A172 (cell line): ENCODE results near the gene YARS1. TPM values are rescaled to one million over a fixed set of nuclear protein-coding genes. Genes with fewer than 3 reads are reported as not detected.
A peak's percentile ranks its signal among the peaks of the same experiment; 100 is the strongest.

Source experiments
- DNase-seq: peaks from one replicate; pipeline ENCODE4 v3.0.0-alpha.2; 2015; ENCODE audit warnings: low spot score
- total RNA-seq: library from RNA; depleted of rRNA; stranded (reverse); fragments of >200 nt; shearing (Covaris generic); gene quantifications from 2 replicates; pipeline ENCODE4 v1.2.3, GENCODE V29; 2014

The YARS1 gene
- total RNA-seq, 1 experiment from 2014 or later, result 79.1 TPM

DNA sequence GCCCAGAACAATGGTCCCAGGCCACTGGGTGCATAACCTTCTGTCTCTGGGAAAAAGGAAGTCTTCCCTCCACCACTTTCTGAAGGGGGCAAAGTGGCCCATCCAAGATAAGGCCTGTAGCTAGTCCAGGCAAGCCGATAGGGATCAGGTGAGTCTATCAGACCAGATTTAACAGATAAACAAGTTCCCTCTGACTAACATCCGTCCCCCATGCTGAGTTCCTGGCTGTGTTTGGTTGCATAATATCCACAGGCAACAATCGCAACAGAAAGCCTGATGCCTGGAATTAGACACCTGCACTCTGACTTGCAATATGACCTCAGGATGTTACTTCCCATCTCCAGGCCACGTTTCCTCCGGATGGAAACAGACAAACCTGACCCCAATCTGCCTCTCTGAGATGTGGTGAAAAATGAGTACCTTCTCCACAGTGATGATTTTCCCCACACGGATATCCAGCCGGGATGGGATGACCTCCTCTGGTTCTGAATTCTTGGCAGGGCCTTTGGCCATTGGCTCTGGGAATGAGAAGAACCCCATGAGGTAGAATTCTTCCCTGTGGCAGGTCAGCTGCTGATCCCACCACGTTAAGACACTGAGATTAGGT is 36.4 kb downstream of the YARS1 start:
- DNase-seq, result peak; percentile 77

DNA sequence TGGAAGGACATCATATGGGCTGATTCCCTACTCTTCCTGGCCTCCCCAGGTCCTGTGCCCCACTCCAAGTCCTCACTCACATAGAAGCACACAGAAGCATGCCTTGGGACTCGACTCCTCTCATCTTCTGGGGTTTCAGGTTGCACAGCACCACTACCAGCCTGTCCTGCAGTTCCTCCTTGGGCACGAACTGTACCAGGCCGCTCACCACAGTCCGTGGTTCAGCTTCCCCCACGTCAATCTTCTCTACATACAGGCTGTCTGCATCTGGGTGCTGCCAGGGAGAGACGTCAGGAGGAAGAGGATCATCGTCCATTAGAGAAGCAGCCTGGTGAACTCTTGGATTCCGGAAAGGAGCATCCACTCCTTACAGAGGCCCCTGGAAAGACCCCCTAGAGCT is 37.2 kb downstream of the YARS1 start:
- no peak for DNase-seq

DNA sequence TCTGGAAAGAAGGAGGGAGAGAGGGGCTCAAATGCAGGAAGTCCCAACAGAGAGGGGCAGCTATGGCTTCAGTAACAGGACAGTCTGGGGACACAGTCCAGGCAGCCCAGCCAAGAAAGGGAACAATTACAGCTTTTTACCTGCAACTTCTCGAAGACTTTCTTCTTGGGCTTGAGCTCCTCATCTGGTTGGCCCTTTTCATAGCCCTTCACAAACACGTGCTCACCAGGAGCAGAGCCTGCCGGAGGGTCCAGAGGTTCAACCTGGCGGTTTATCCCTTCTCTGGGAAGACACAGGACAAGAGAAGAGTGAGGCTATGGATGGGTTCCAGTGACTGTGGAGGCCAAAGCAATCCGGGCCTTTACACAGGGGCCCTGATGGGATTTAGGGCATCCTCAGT is 37.9 kb downstream of the YARS1 start:
- no peak for DNase-seq

DNA sequence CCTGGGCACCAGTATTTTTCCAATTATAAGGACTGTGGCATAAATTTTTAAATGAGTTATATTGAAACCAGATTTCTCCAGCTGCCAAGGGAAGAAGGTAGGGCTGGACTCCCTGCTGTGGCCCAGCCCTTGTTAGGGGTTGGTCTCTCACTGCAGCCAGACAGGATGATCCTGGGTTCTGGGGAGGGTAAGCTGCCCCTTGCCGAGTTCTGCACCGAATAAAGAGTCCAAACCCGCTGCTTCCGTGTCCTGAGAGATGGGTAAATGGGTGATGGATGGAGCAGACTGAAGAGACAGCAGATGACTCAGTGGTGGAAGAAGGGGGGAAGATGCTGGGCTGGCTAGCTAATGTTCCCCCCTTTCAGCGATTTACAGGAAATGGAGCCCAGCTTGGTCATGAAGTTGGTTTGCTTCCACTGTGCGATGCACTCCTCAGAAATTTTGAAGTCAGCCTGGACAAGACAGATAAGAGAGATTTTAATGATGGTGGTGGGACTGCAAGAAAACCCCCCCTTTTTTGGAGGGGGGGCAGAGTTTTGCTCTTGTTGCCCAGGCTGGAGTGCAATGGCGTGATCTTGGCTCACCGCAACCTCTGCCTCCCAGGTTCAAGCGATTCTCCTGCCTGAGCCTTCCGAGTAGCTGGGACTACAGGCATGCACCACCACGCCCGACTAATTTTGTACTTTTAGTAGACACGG is 41.4 kb downstream of the YARS1 start:
- peak; percentile 81 for DNase-seq

DNA sequence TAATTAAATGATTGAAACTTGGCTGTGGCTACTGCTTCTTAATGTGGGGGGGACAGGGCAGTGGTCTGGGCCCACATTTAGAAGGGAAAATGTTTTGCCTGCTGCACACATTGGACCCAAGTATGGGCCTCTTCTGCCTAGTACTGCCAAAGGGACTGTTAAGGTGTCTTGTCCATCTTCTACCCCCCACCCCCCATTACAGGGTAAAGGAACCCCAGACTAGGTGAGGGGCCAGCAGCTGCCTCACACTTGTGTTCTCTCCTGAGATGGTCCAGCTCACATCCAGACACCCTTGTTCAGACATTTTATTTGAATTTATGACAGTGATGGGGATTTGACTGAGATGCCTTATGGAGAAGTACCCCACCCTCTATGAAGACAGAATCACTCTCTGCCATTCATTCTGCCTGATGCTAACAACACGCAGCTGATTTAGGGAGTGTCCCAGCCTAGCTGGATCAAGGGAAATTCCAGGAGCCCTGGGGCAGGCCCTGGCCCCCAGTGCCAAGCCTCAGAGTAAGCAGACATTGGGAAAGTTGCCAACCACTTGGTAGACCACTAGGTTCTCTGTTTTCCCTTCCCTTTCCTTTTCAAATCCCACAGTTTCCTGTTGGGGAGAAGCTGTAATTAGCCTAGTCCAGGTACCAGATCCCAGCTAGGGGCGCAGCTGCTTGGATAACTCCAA is 42.1 kb downstream of the YARS1 start:
- peak; percentile 93 for DNase-seq

DNA sequence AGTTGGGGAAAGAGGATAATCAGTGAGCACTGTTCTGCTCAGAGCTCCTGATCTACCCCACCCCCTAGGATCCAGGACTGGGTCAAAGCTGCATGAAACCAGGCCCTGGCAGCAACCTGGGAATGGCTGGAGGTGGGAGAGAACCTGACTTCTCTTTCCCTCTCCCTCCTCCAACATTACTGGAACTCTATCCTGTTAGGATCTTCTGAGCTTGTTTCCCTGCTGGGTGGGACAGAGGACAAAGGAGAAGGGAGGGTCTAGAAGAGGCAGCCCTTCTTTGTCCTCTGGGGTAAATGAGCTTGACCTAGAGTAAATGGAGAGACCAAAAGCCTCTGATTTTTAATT is 42.7 kb downstream of the YARS1 start:
- no peak for DNase-seq

DNA sequence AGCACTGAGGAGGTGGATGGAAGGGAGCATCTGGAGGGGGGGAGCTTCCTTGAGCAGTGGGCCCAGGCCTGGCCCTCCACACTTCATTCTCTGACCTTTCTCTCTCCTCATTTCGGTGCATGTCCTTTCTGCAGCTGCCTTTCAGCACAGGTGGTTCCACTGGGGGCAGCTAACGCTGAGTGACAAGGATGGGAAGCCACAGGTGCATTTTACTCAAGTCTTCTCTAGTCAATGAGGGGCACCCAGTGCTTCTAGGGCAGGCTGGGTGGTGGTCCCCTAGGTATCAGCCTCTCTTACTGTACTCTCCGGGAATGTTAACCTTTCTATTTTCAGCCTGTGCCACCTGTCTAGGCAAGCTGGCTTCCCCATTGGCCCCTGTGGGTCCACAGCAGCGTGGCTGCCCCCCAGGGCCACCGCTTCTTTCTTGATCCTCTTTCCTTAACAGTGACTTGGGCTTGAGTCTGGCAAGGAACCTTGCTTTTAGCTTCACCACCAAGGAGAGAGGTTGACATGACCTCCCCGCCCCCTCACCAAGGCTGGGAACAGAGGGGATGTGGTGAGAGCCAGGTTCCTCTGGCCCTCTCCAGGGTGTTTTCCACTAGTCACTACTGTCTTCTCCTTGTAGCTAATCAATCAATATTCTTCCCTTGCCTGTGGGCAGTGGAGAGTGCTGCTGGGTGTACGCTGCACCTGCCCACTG is 43.2 kb downstream of the YARS1 start:
- no peak for DNase-seq

DNA sequence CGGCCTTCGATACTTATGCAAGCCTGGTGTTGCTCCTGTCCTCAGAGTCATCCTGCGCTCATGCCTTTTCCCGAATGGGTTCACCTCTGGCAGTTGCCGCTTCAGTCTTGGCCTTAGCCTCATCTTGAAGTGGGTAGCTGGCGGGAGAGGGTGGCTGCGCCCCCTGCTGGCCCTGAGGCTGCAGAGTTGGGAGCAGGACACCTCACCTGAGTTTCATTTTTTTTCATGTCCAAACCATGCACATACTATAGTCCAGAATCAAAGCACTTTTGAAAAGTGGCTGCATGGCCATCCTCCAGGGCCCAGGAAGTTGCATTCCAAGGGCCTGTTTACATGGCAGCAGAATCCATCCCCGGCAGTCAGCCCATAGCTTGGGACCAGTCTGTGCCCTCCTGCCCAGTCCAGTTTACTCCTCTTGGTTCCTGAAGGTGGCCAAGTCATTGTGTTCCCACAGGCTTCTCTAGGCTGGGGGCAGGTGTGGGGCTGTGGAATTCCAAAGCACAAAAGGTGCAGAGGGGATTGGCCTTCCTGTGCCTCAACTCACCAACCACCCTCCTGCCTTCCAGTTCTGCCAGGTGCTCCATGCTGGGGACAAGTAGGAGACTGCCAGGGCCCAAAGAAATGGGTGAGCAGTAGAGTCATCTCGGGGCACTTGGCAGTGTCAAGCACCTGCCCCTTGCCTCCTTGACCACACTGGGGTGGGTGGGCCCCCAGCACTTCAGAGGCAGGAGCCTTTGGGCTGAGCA is 44.0 kb downstream of the YARS1 start:
- peak; percentile 51 for DNase-seq

DNA sequence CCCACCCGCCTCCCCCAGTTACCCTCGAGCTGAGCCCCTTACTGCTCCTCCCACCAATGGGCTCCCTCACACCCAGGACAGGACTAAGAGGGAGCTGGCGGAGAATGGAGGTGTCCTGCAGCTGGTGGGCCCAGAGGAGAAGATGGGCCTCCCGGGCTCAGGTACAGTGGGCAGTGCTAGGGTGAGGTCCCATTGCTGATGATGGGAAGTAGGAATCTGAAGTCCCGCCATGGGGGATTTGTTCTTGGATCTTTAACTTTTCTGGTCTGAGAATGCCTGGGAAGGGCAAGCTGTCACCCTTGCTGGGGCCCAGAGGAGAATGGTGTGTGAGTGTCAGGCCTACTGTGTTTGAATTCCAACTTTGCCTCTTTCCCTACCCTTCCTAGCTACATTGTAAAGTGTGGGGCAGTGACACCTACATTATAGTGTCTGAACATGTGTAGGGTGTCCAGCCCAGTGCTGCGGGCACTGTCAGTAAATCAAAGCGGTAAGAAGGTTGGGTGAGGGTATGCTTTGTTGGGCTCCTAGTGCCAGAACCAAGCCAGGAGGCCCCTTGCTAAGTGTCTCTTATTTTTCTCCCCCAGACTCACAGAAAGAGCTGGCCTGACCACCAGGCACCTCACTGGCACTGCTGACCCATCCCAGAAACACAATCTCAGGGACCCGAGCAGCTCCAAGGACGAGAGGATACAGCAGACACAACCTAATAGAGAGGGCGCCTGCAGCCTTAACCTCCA is 44.7 kb downstream of the YARS1 start:
- DNase-seq, result no peak

DNA sequence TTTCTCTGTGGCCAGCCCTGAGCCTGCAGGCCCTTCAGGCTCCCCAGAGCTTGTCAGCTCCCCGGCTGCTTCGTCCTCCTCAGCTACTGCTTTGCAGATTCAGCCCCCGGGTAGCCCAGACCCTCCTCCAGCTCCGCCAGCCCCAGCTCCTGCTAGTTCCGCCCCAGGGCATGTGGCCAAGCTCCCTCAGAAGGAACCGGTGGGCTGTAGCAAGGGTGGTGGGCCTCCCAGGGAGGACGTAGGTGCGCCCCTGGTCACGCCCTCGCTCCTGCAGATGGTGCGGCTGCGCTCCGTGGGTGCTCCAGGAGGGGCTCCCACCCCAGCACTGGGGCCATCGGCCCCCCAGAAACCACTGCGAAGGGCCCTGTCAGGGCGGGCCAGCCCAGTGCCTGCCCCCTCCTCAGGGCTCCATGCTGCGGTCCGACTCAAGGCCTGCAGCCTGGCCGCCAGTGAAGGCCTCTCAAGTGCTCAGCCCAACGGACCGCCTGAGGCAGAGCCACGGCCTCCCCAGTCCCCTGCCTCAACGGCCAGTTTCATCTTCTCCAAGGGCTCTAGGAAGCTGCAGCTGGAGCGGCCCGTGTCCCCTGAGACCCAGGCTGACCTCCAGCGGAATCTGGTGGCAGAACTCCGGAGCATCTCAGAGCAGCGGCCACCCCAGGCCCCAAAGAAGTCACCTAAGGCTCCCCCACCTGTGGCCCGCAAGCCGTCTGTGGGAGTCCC is 45.4 kb downstream of the YARS1 start:
- DNase-seq, result no peak

DNA sequence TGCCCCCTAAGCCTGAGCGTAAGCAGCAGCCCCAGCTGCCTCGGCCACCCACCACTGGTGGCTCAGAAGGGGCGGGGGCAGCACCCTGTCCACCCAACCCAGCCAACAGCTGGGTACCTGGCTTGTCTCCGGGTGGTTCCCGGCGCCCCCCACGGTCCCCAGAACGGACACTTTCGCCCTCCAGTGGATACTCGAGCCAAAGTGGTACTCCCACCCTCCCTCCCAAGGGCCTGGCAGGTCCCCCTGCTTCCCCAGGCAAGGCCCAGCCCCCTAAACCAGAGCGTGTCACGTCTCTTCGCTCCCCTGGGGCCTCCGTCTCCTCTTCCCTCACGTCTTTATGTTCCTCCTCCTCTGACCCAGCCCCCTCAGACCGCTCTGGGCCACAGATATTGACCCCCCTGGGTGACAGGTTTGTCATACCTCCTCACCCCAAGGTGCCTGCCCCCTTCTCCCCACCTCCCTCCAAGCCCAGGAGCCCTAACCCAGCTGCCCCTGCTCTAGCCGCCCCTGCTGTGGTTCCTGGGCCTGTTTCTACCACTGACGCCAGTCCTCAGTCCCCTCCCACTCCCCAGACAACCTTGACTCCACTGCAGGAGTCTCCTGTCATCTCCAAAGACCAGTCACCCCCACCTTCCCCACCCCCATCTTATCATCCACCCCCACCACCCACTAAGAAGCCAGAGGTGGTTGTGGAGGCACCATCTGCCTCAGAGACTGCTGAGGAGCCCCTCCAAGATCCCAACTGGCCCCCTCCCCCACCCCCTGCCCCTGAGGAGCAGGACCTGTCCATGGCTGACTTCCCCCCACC is 46.2 kb downstream of the YARS1 start:
- no peak for DNase-seq

DNA sequence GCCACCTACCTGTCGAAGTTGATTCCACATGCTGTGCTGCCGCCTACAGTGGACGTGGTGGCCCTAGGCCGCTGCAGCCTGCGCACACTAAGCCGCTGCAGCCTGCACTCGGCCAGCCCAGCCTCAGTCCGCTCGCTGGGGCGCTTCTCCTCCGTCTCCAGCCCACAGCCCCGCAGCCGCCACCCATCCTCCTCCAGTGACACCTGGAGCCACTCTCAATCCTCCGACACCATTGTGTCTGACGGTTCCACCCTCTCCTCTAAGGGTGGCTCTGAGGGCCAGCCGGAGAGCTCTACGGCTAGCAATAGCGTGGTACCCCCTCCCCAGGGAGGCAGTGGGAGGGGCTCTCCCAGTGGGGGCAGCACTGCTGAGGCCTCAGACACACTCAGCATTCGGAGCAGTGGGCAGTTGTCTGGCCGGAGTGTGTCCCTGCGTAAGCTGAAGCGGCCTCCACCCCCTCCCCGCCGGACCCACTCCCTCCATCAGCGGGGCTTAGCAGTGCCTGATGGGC is 46.9 kb downstream of the YARS1 start:
- no peak for DNase-seq

DNA sequence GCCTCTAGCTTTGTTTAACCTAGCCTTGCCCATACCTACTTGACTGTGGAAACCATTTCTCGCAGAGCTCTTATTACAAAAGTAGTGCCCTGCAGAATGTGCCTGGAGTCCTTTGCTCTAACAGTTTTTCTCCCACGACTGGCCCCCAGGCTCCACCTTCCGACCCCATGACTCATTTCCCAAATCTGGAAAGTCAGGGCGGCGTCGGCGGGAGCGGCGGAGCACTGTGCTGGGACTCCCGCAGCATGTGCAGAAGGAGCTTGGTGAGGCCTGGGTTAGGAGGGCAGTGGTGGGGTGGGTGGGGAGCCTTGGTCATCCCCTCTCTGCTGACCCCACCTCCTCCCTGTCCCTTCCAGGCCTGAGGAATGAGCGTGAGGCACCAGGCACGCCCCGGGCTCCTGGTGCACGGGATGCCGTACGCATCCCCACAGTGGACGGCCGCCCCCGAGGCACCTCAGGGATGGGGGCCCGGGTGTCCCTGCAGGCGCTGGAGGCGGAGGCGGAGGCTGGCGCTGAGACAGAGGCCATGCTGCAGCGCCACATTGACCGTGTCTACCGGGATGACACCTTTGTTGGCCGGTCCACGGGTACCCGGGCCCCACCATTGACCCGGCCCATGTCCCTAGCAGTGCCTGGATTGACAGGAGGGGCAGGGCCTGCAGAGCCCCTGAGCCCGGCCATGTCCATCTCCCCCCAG is 47.5 kb downstream of the YARS1 start:
- DNase-seq, result peak; percentile 46

DNA sequence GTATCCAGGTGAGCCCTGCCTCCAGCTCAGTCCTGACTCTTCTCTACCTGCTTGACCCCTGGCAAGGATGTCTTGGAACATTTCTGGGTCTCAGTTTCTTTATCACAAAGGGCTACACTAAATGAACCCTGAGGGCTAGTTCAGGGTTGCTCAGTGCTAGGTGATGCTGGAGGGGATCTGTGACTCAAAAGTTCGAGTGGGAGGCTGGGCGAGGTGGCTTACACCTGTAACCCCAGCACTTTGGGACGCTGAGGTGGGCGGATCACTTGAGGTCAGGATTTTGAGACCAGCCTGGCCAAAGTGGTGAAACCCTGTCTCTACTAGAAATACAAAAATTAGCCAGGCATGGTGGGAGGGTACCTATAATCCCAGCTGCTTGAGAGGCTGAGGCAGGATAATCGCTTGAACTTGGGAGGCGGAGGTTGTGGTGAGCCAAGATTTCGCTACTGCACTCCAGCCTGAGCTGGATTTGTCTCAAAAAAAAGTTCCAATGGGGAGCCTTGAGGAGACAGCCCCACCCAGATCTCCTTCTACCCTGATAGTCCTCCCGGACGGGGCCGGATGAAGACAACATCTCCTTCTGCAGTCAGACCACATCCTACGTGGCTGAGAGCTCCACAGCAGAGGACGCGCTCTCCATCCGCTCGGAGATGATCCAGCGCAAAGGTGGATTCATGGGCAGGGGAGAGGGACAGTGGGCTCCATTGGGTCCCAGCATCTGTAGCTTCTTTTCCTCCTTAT is 48.9 kb downstream of the YARS1 start:
- DNase-seq, result no peak

DNA sequence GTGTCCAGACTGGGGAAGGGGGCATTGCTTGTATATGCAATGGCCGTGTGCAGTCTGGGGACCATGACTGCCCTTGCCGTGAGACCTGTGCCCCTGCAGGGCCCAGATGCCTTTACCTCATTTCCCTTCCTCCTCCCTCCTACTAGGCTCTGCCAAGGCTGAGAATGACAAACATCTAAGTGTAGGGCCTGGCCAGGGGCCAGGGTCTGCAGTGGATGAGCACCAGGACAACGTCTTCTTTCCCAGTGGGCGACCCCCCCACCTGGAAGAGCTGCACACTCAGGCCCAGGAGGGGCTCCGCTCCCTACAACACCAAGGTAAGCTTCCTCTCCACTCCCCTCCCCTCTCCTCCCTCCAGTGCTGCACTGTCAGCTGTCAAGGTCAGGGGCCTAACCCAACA is 49.5 kb downstream of the YARS1 start:
- DNase-seq, result no peak

DNA sequence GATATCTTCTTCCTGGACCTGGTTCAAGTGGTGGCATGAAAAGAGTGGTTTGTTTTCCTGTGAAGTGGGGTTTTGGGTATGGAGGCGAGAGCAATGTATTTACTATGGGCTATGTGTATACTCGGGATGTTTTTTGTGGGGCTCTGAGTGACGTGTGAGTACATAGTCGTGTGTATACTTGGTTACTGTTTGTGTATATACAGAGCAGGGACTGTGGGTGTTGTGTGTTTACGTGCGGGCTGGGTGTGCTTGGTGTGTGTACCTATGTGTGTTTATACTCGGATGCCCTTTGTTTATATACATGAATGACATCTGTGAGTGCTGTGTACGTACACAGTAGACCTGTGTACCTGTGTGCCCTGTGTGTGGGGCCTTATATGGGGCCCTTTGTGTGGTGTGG is 50.0 kb downstream of the YARS1 start:
- DNase-seq, result no peak

DNA sequence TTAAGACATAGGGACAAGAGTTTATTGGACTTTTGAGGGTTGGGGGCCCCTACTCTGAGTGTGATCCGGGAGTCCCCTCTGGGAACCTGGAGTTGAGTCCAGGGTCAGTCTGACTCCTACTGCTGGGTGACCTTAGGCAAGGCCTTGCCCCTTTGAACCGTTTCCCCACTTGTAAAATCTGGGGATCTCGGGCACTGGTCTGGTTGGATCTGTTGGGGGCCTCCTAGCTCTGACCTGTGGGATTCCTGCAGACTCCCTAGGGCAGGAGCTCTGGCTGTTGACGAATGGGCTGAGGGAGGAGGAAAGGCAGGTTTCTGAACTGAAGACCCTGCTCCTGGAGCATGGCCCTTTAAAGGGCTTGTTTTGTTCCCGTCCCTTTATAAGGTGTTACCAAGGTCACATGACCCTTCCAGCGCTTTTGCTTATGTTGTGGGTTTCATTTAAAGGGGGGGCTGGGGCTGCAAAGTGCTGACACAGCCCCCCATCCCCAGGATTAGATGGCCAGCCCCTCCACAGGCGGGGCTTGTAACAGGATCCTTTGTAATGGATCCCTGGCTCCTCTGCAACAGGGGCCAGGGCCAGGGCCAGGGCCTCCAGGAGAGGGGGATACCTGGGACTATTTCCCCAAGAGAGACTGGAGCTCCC is 50.7 kb downstream of the YARS1 start:
- DNase-seq, result no peak
